Stimulated activated CD8-positive, alpha-beta memory T cell treated with anti-CD3 and anti-CD28 coated beads, Interleukin-7, amount 100 ng/mL, for 48 hours (primary cell): ENCODE results near the gene ENTREP3.

ENCODE experiments used
- DNase-seq, 2 donors: peaks; one replicate each; pipeline ENCODE4 v3.0.0-alpha.2; 2020; ENCODE audit warnings: low read depth in 1 of 2; ENCODE audit errors: extremely low read depth in 1 of 2

ENTREP3 gene

GRCh38 chr1:155202731-155203515 is 52.4 kb downstream of the ENTREP3 start:
- DNase-seq: no peak

DNA sequence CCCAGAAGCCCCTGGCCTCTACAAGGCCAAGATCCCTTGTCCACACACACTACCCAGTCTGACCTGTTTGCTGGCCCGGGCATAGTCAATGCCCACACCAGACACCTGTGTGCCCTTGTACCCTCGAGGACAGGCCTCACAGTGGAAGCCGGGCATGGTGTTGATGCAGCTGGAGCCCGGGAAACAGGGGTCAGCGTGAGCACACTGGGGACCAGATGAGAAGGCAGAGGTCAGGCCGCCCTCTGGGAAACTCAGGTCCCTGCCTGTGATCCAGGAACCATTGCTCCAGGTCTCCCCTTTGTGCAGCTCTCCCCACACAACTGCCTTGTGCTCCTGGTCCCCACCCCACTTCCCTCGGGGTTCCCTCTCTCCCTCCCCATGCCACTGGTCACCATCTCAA is 53.1 kb downstream of the ENTREP3 start:
- no peak for DNase-seq

DNA sequence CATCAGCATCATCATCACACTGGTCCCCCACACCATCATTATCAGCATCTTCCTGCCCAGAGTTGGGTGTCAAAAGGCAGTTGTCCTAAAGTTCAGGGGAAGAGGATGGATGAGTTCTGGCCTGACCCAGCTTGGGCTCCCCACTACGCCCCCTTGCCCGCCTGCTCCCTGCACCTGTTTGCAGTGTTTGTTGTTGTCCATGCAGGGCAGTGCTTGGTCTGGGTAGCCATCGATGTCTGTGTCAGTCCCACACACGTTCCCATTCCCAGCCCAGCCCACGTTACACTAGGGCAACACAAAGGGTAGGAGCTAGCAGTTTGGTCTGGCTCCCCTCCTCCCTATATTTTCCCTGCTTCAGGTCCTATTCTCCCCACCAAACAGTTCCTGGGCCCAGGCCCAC is 54.4 kb downstream of the ENTREP3 start:
- DNase-seq: no peak

GRCh38 chr1:155199792-155200191 is 55.5 kb downstream of the ENTREP3 start:
- DNase-seq: no peak

GRCh38 chr1:155198547-155198906 is 56.8 kb downstream of the ENTREP3 start:
- no peak for DNase-seq

GRCh38 chr1:155197901-155198546 is 57.3 kb downstream of the ENTREP3 start:
- no peak for DNase-seq
